LNCaP clone FGC (cell line): ENCODE measurements around the gene WNT7B.

Experiments
- DNase-seq: peaks from one replicate; pipeline ENCODE4 v3.0.0-alpha.2; 2011; ENCODE audit warnings: low read depth
- H3K4me3 ChIP-seq: 2 replicates; pipeline ENCODE4 v1.5.1; 2011; ENCODE audit warnings: mild to moderate bottlenecking, low read depth, low read length, control low read depth
- CTCF ChIP-seq: IDR thresholded peaks from 2 replicates; pipeline ENCODE4 v1.5.1; 2012; ENCODE audit warnings: mild to moderate bottlenecking; ENCODE audit not compliant: control insufficient read depth, insufficient read depth; ENCODE audit errors: extremely low read depth

WNT7B gene

GRCh38 chr22:45889539-45890350 lies 87.2 kb downstream of the WNT7B start:
- H3K4me3 ChIP-seq, result no peak overlapping the region
- no peak for DNase-seq
- TF ChIP-seq CTCF, result no peak

- no peak for TF ChIP-seq CTCF
- H3K4me3 ChIP-seq, result no peak overlapping the region
- DNase-seq, result no peak
Measured at GRCh38 chr22:45889093-45889538, 87.8 kb downstream of the WNT7B start.

GRCh38 chr22:45888221-45889092 lies 88.5 kb downstream of the WNT7B start:
- TF ChIP-seq CTCF, result no peak
- no peak for DNase-seq
- H3K4me3 ChIP-seq, result no peak overlapping the region

- TF ChIP-seq CTCF, result no peak
- peak overlapping the region; percentile 38 for H3K4me3 ChIP-seq
- peak; percentile 94 for DNase-seq
Measured at GRCh38 chr22:45887202-45888131, 89.5 kb downstream of the WNT7B start.

GRCh38 chr22:45886540-45886939 lies 90.4 kb downstream of the WNT7B start:
- no peak for DNase-seq
- TF ChIP-seq CTCF, result no peak

GRCh38 chr22:45885941-45886395 lies 91.0 kb downstream of the WNT7B start:
- no peak for DNase-seq
- H3K4me3 ChIP-seq, result no peak overlapping the region
- no peak for TF ChIP-seq CTCF

More at GRCh38 chr22:45886540-45886939, 90.4 kb downstream of the WNT7B start:
- H3K4me3 ChIP-seq, result no peak overlapping the region
